ENCODE measurements around the gene ISLR2.

The ISLR2 gene

DNA sequence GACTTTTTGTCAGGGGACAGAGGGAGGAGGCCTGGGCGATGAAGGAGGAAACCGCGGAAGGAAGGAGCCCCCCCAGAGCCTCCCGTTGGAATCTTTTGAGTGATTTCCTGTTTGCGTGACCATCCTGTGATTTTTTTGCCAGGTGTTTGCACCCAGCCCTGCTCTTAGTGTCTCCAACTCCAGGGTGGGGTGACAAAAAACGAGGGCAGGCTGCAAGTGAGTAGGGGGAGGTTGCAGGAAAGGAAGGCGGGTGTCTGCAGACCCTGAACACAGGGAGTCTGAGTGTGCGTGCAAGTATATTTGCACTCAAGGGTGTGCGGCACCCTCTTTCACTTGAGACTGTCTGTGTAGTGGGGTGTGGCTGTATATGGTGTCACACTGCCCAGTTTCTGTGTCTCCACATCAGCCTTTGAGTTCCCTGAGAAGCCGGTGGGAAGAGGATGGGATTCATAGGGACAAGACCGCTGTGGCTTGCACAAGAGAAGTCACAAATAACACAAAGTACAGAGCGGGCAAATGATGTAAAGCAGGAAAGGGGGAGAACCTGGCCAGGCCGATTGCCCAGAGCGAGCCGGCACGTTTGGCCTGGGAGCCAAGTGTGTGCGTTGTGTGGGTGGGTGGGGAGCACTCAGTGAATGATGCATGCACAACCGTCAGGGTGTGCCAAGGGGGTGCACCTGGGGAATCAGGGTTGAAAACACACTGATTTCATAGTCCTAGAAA, 6.6 kb downstream of the ISLR2 start:
- H3K4me3 ChIP-seq (replicated peaks in 1 of 2; ENCODE audit: low read depth in 2 of 2, low read length in 2 of 2), result peak overlapping the region; percentile 28 to 45
- DNase-seq (ENCODE audit: low read depth in 2 of 2), result peak; percentile 28 to 59
- TF ChIP-seq, protein P1, sequence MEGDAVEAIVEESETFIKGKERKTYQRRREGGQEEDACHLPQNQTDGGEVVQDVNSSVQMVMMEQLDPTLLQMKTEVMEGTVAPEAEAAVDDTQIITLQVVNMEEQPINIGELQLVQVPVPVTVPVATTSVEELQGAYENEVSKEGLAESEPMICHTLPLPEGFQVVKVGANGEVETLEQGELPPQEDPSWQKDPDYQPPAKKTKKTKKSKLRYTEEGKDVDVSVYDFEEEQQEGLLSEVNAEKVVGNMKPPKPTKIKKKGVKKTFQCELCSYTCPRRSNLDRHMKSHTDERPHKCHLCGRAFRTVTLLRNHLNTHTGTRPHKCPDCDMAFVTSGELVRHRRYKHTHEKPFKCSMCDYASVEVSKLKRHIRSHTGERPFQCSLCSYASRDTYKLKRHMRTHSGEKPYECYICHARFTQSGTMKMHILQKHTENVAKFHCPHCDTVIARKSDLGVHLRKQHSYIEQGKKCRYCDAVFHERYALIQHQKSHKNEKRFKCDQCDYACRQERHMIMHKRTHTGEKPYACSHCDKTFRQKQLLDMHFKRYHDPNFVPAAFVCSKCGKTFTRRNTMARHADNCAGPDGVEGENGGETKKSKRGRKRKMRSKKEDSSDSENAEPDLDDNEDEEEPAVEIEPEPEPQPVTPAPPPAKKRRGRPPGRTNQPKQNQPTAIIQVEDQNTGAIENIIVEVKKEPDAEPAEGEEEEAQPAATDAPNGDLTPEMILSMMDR (IDR thresholded peaks at IDR 0.05; ENCODE audit: low read depth, low read length), result no peak

DNA sequence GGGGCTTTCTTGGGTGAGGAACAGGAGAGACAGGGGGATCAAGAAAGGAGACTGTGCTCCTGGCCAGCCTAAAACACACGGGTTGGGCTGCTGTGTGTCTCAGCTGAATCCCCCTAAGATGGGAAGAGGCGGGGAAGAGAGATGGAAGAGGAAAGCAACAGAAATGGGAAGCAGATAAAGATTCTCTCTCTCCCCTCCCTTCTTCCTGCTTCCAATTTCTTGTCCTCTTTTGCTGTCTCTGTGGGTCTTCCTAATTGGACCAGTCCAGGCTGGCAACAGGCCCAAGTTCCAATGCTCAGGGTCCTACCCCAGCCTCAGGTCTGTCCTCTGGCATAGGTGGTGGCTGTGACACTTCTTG, 7.1 kb downstream of the ISLR2 start:
- DNase-seq (ENCODE audit: low read depth in 2 of 2), result no peak
- TF ChIP-seq, protein P1 (IDR thresholded peaks at IDR 0.05; ENCODE audit: low read depth, low read length), result no peak

DNA sequence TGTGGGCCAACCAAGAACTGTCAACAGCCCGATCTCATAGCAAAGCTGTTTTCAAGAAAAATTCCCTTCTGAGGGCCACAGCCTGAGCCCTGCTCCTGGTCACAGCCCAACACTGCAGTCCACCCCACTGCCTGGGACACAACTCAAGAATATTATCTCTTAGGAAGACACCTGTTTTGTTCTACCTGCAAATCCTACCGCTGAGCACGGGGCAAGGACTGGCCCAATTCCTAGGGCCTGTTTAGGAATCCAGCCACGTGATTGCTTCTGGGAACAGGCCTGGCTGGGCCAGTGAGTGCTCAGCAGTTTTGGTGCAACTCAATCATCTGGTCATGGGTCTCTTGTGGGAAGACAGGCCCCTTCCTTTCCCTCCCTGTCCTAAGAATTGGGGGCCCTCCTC, 8.3 kb downstream of the ISLR2 start:
- DNase-seq (ENCODE audit: low read depth in 2 of 2), result no peak
- H3K4me3 ChIP-seq (replicated peaks in 1 of 2; ENCODE audit: low read depth in 2 of 2, low read length in 2 of 2), result no peak overlapping the region
- TF ChIP-seq, protein P1 (IDR thresholded peaks at IDR 0.05; ENCODE audit: low read depth, low read length), result no peak

More for the DNA sequence above, 7.1 kb downstream of the ISLR2 start:
- H3K4me3 ChIP-seq (replicated peaks in 1 of 2; ENCODE audit: low read depth in 2 of 2, low read length in 2 of 2), result no peak overlapping the region

DNA sequence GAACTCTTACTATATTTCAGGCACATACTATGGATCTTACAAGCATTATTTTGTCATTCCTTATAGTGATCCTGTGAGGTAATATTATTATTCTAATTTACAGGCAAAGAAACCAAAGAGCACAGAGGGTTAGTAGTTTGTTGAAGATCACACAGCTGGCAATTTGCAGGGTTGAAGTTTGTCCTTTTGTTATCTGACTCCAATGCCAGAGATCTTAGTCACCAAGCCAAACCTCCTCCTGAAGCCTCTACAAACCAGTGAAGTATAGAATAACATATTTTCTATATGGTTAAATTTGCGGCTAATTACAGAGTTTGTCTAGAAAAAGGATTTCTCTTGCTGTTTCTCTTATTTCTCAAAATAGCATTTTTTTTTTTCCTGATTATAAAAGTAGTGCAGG, 11.2 kb downstream of the ISLR2 start:
- TF ChIP-seq, protein P1 (IDR thresholded peaks at IDR 0.05; ENCODE audit: low read depth, low read length), result no peak
- peak; percentile 15 to 26 for DNase-seq (ENCODE audit: low read depth in 2 of 2)
- no peak overlapping the region for H3K4me3 ChIP-seq (replicated peaks in 1 of 2; ENCODE audit: low read depth in 2 of 2, low read length in 2 of 2)

DNA sequence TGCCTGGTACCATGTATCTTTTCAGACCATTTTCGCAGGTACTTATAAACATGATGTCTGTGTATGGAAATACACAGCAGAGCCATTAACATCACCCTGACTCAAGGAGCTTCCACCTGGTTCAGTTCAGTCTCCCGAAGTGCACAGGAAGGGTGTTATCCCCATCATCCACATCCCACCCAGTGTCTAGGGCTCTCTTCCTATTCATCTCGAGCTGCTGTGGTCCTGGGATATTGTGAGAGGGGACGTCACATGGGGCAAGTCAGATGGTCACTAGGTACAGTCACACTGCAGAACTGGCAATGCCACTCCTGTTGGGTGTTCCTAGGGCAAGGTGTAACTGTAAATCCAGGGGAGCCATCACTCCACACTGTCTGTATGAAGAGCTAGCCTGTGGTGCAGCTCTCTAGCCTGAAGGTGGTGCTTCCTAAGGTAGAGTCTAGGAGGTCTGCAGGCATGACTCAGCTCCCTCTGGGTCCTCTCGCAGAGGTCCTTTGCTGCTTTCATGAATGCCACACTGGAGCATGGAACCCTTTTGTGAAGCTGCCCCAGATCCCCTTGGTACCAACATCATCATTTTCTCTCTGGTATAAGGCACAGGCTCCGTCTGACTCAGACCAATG, 13.9 kb downstream of the ISLR2 start:
- TF ChIP-seq, protein P1 (IDR thresholded peaks at IDR 0.05; ENCODE audit: low read depth, low read length), result no peak
- DNase-seq (ENCODE audit: low read depth in 2 of 2), result no peak
- no peak overlapping the region for H3K4me3 ChIP-seq (replicated peaks in 1 of 2; ENCODE audit: low read depth in 2 of 2, low read length in 2 of 2)

DNA sequence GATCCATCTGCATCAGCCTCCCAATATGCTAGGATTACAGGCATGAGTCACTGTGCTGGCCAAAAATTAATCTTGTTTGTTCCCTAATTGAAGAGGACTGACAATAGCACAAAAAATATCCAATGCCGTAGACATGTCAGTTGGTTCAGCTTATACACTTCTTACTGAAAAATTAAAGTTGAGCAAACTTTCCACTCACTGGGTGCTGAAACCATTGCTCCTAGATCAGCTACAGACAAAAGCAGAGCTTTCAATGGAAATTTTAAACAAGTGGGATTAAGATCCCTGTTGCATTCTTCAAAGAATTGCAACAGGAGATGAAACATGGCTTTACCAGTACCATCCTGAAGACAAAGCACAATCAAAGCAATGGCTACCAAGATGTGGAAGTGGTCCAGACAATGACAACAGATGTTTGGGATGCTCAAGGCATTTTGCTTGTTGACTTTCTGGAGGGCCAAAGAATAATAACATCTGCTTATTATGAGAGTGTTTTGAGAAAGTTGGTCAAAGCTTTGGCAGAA, 16.0 kb downstream of the ISLR2 start:
- H3K4me3 ChIP-seq (replicated peaks in 1 of 2; ENCODE audit: low read depth in 2 of 2, low read length in 2 of 2), result no peak overlapping the region
- TF ChIP-seq, protein P1 (IDR thresholded peaks at IDR 0.05; ENCODE audit: low read depth, low read length), result no peak
- DNase-seq (ENCODE audit: low read depth in 2 of 2), result no peak
